Spleen (tissue), 11 donors: ENCODE results near the gene SPTBN2. TPM values are rescaled to one million over a fixed set of nuclear protein-coding genes. Genes with fewer than 3 reads are reported as not detected.

Experiments used
- DNase-seq: peaks from one replicate; pipeline ENCODE4 v3.0.0-alpha.2; 2020
- H3K27ac ChIP-seq, 8 donors: fragments of 200-600 bp; sonication (generic) in 7 of 8; 1 replicate in 4 of 8; 2 replicates in 4 of 8; pipeline versions ENCODE4 v1.5.0 to v1.8.0; 2016 to 2021; ENCODE audit warnings: inconsistent platforms in 4 of 8, mild to moderate bottlenecking in 4 of 8, moderate library complexity in 1 of 8
- H3K27me3 ChIP-seq, 7 donors: fragments of 200-600 bp; sonication (generic) in 6 of 7; replicated peaks in 1 of 7; 1 replicate in 4 of 7; 2 replicates in 3 of 7; pipeline versions ENCODE4 v1.5.0 to v1.8.0; 2016 to 2021; ENCODE audit warnings: inconsistent platforms in 3 of 7, mild to moderate bottlenecking in 1 of 7
- H3K36me3 ChIP-seq, 6 donors: fragments of 200-600 bp; sonication (generic) in 5 of 6; 1 replicate in 4 of 6; 2 replicates in 2 of 6; pipeline versions ENCODE4 v1.5.0 to v1.8.0; 2016 to 2021; ENCODE audit warnings: inconsistent platforms in 2 of 6
- H3K4me1 ChIP-seq, 6 donors: fragments of 200-600 bp; sonication (generic) in 5 of 6; 1 replicate in 3 of 6; 2 replicates in 3 of 6; pipeline versions ENCODE4 v1.5.0 to v1.8.0; 2016 to 2021; ENCODE audit warnings: inconsistent platforms in 3 of 6
- H3K4me3 ChIP-seq, 8 donors: fragments of 200-600 bp; sonication (generic) in 7 of 8; 1 replicate in 4 of 8; 2 replicates in 4 of 8; pipeline versions ENCODE4 v1.5.0 to v1.8.0; 2016 to 2021; ENCODE audit warnings: inconsistent platforms in 4 of 8, mild to moderate bottlenecking in 4 of 8, moderate library complexity in 2 of 8
- H3K9me3 ChIP-seq, 8 donors: fragments of 200-600 bp; sonication (generic) in 7 of 8; 1 replicate in 4 of 8; 2 replicates in 4 of 8; pipeline versions ENCODE4 v1.5.0 to v1.8.0; 2016 to 2021; ENCODE audit warnings: inconsistent platforms in 4 of 8
- POLR2A ChIP-seq, 3 donors: fragments of 450-650 bp; IDR thresholded peaks; one replicate each; pipeline ENCODE4 v1.5.1; 2017; ENCODE audit warnings: antibody characterized with exemption in 3 of 3, mild to moderate bottlenecking in 1 of 3
- POLR2AphosphoS5 ChIP-seq, 3 donors: sonication (generic); formaldehyde crosslinking; IDR thresholded peaks; one replicate each; pipeline ENCODE4 v1.5.1; 2017; ENCODE audit warnings: antibody characterized with exemption in 3 of 3
- WGBS, 5 donors: extraction: QIAGEN DNeasy Blood & Tissue Kit in 3 of 5; methylation state at CpG; one replicate each; pipeline versions ENCODE4 v1.1.5 to v1.1.7; 2013 to 2018; 5-methylcytosine and 5-hydroxymethylcytosine counted together
- intact Hi-C: fragments of 100-400 bp; cut with DNase I; formaldehyde crosslinking; loops from one replicate; pipeline ENCODE4 v1.15.0; 2023; ENCODE audit warnings: low total_unique reads
- polyA plus RNA-seq, 3 donors: library from polyadenylated mRNA; stranded (reverse); fragments of 200-250 nt; gene quantifications; one replicate each; pipeline ENCODE4 v1.2.1, GENCODE V29; 2013
- total RNA-seq, 7 donors: library from RNA; depleted of rRNA in 3 of 7; stranded (reverse); fragments of >200 nt in 3 of 7; fragmentation: NEBNext Ultra II Directional in 4 of 7; extraction: Animal tissue kit (Norgen Biotek cat#: 25700) in 4 of 7; gene quantifications; one replicate each; pipeline versions ENCODE4 v1.1.0 to v1.2.1, GENCODE V29; 2016 to 2021
- TF ChIP-seq, protein P1 (sequence below), 11 experiments: fragments of 200-600 bp in 7 of 11; fragments of 450-650 bp in 4 of 11; sonication (generic) in 4 of 11; IDR thresholded peaks in 8 of 11; conservative IDR thresholded peaks in 3 of 11; 1 replicate in 7 of 11; 2 replicates in 4 of 11; pipeline versions ENCODE4 v1.4.0 to v1.8.0; 2016 to 2021; ENCODE audit warnings: antibody characterized with exemption in 11 of 11, inconsistent platforms in 4 of 11, mild to moderate bottlenecking in 1 of 11
- donor health status: healthy with polysubstance abuse.
- donor health status: DM: no; HTN: no; CAD: no; lungs with moderate emphysema.
- donor health status: DM: no; HTN: no; CAD: no.
- donor health status: Bipolar disorder and iron deficiency.
- donor health status: healthy.
- donor health status: DM: no; HTN: no; CAD: no.
- donor health status: DM: yes; HTN: yes; CAD: no.

The SPTBN2 gene
- total and polyA plus RNA-seq, 10 donors: 0.61 to 5.1 (median 3.7) TPM

DNA sequence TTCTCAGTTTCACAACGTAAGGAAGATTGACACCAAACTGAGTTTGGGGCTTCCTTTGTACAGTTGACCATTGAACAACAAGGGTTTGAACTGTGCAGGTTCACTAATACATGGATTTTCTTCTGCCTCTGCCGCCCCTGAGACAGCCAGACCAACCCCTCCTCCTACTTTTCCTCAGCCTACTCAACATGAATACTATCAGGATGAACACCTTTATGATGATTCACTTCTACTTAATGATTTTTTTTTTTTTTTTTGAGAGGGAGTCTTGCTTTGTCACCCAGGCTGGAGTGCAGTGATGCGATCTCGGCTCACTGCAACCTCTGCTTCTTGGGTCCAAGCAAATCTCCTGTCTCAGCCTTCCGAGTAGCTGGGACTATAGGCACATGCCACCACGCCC is 75.9 kb downstream of the SPTBN2 start:
- Histone ChIP-seq H3K4me1 (peaks cover 0 to 54% (median 6%) of the 10 kb centered on the region in 6 donors), H3K4me3 (no peak overlapping the region), H3K27me3 (no peaks in the 10 kb centered on the region), H3K27ac (peak overlapping the region in 1 of 8 donors; percentile 32), H3K9me3 (no peaks in the 10 kb centered on the region), H3K36me3 (peaks cover 0 to 100% (median 56%) of the 10 kb centered on the region in 6 donors)
- intact Hi-C loops: no loop called here
- TF ChIP-seq POLR2A (IDR thresholded peaks at IDR 0.05) (no peak), POLR2AphosphoS5 (IDR thresholded peaks at IDR 0.05) (no peak)
- TF ChIP-seq, protein P1, sequence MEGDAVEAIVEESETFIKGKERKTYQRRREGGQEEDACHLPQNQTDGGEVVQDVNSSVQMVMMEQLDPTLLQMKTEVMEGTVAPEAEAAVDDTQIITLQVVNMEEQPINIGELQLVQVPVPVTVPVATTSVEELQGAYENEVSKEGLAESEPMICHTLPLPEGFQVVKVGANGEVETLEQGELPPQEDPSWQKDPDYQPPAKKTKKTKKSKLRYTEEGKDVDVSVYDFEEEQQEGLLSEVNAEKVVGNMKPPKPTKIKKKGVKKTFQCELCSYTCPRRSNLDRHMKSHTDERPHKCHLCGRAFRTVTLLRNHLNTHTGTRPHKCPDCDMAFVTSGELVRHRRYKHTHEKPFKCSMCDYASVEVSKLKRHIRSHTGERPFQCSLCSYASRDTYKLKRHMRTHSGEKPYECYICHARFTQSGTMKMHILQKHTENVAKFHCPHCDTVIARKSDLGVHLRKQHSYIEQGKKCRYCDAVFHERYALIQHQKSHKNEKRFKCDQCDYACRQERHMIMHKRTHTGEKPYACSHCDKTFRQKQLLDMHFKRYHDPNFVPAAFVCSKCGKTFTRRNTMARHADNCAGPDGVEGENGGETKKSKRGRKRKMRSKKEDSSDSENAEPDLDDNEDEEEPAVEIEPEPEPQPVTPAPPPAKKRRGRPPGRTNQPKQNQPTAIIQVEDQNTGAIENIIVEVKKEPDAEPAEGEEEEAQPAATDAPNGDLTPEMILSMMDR (IDR thresholded peaks at IDR 0.05 in 8 of 11, conservative IDR thresholded peaks at IDR 0.05 in 3 of 11): no peak
- no peak for DNase-seq
- 86 to 93% (median 90%) methylated on average over 6 of the region's 6 CpGs for WGBS, 5 donors

DNA sequence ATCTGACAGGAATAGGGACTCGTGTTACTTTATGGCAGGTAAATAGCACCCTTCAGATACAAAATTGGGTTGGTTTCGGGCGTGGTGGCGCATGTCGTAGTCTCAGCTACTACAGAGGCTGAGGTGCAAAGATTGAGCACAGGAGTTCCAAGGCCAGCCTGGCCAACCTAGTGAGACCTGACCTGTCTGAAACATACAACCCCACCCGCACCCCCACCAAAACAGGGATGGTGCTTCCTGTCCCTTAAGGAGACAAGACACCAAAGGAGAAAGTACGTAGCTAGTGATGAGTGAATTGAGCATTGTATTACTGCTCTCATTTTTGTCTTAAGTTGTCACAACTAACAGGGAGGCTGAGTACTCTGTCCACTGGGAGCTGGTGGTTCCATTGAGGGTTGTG is 76.4 kb downstream of the SPTBN2 start:
- Histone ChIP-seq H3K27ac (peak overlapping the region in 1 of 8 donors; percentile 32), H3K36me3 (peaks cover 0 to 100% (median 56%) of the 10 kb centered on the region in 6 donors), H3K27me3 (no peaks in the 10 kb centered on the region), H3K9me3 (no peaks in the 10 kb centered on the region), H3K4me3 (no peak overlapping the region), H3K4me1 (peaks cover 0 to 57% (median 6%) of the 10 kb centered on the region in 6 donors)
- intact Hi-C loops: no loop called here
- TF ChIP-seq POLR2A (IDR thresholded peaks at IDR 0.05): no peak
- peak in 1 of 3 donors; percentile 42 for TF ChIP-seq POLR2AphosphoS5 (IDR thresholded peaks at IDR 0.05)
- TF ChIP-seq, protein P1 (IDR thresholded peaks at IDR 0.05 in 8 of 11, conservative IDR thresholded peaks at IDR 0.05 in 3 of 11): no peak
- DNase-seq: no peak
- 87 to 97% (median 94%) methylated on average over 7 of the region's 7 CpGs for WGBS, 5 donors

GRCh38 chr11:66651016-66651415 is 78.0 kb downstream of the SPTBN2 start:
- Histone ChIP-seq H3K4me3 (no peak overlapping the region), H3K27ac (no peak overlapping the region), H3K9me3 (no peaks in the 10 kb centered on the region), H3K27me3 (no peaks in the 10 kb centered on the region), H3K4me1 (peaks cover 4 to 68% (median 18%) of the 10 kb centered on the region in 6 donors), H3K36me3 (peaks cover 0 to 100% (median 60%) of the 10 kb centered on the region in 6 donors)
- TF ChIP-seq, protein P1 (IDR thresholded peaks at IDR 0.05 in 8 of 11, conservative IDR thresholded peaks at IDR 0.05 in 3 of 11): no peak
- TF ChIP-seq POLR2AphosphoS5 (IDR thresholded peaks at IDR 0.05) (no peak), POLR2A (IDR thresholded peaks at IDR 0.05) (no peak)
- 86 to 97% (median 95%) methylated on average over 1 to 2 of the region's 2 CpGs for WGBS, 5 donors
- intact Hi-C loops: no loop called here
- no peak for DNase-seq

GRCh38 chr11:66649903-66650302 is 79.1 kb downstream of the SPTBN2 start:
- Histone ChIP-seq H3K4me3 (no peak overlapping the region), H3K4me1 (peaks cover 8 to 80% (median 29%) of the 10 kb centered on the region in 6 donors), H3K9me3 (no peaks in the 10 kb centered on the region), H3K36me3 (peaks cover 0 to 100% (median 69%) of the 10 kb centered on the region in 6 donors), H3K27ac (no peak overlapping the region), H3K27me3 (no peaks in the 10 kb centered on the region)
- TF ChIP-seq POLR2A (IDR thresholded peaks at IDR 0.05) (no peak), POLR2AphosphoS5 (IDR thresholded peaks at IDR 0.05) (no peak)
- TF ChIP-seq, protein P1 (IDR thresholded peaks at IDR 0.05 in 8 of 11, conservative IDR thresholded peaks at IDR 0.05 in 3 of 11): no peak
- WGBS, 5 donors: 91 to 97% (median 97%) methylated on average over 5 of the region's 5 CpGs
- intact Hi-C loops: no loop called here
- no peak for DNase-seq
